Loucy (cell line): ENCODE measurements around the gene XRCC1.

Experiments
- H2AFZ ChIP-seq: fragments of 200-600 bp; sonication (generic); 2 replicates; pipeline ENCODE4 v1.6.0; 2016; ENCODE audit warnings: antibody characterized with exemption, mild to moderate bottlenecking, low read length, moderate library complexity
- H3F3A ChIP-seq: fragments of 200-600 bp; 2 replicates; pipeline ENCODE4 v1.6.0; 2016; ENCODE audit warnings: antibody characterized with exemption, low read depth, mild to moderate bottlenecking
- H3K27me3 ChIP-seq: fragments of 200-600 bp; sonication (generic); 2 replicates; pipeline ENCODE4 v1.6.1; 2014; ENCODE audit warnings: low read length, mild to moderate bottlenecking; ENCODE audit not compliant: insufficient read depth, poor library complexity, severe bottlenecking
- H3K36me3 ChIP-seq: fragments of 200-600 bp; sonication (generic); 2 replicates; pipeline ENCODE4 v1.6.1; 2016; ENCODE audit warnings: low read length; ENCODE audit not compliant: insufficient read depth
- H3K4me1 ChIP-seq: fragments of 200-600 bp; sonication (generic); 2 replicates; pipeline ENCODE4 v1.5.1; 2014; ENCODE audit warnings: low read length, mild to moderate bottlenecking; ENCODE audit not compliant: insufficient read depth, poor library complexity, severe bottlenecking
- H3K4me2 ChIP-seq: fragments of 200-600 bp; sonication (generic); 2 replicates; pipeline ENCODE4 v1.6.0; 2014; ENCODE audit warnings: antibody characterized with exemption, low read length, low read depth, mild to moderate bottlenecking; ENCODE audit not compliant: poor library complexity, severe bottlenecking
- H3K4me3 ChIP-seq: fragments of 200-600 bp; sonication (generic); 2 replicates; pipeline ENCODE4 v1.5.1; 2014; ENCODE audit warnings: low read length, mild to moderate bottlenecking, mixed read lengths; ENCODE audit not compliant: poor library complexity, severe bottlenecking
- H3K79me2 ChIP-seq: fragments of 200-600 bp; sonication (generic); 2 replicates; pipeline ENCODE4 v1.6.1; 2014; ENCODE audit warnings: low read length; ENCODE audit not compliant: insufficient read depth
- H3K9ac ChIP-seq: fragments of 200-600 bp; sonication (generic); 2 replicates; pipeline ENCODE4 v1.6.0; 2014; ENCODE audit warnings: mild to moderate bottlenecking, low read depth, low read length, moderate library complexity; ENCODE audit not compliant: poor library complexity, severe bottlenecking
- H3K9me2 ChIP-seq: fragments of 200-600 bp; sonication (generic); replicated peaks from 2 replicates; pipeline ENCODE4 v1.6.1; 2016; ENCODE audit warnings: low read depth, low read length, mixed read lengths
- H3K9me3 ChIP-seq: fragments of 200-600 bp; sonication (generic); 2 replicates; pipeline ENCODE4 v1.6.1; 2014; ENCODE audit warnings: mild to moderate bottlenecking, antibody characterized with exemption, low read length, low read depth; ENCODE audit not compliant: insufficient read depth
- H4K20me1 ChIP-seq: fragments of 200-600 bp; sonication (generic); 2 replicates; pipeline ENCODE4 v1.6.0; 2014; ENCODE audit warnings: antibody characterized with exemption, low read length, mild to moderate bottlenecking; ENCODE audit not compliant: insufficient read depth, poor library complexity, severe bottlenecking
- CTCF ChIP-seq: fragments of 200-600 bp; sonication (generic); conservative IDR thresholded peaks from 2 replicates; pipeline ENCODE4 v1.5.1; 2014; ENCODE audit warnings: mild to moderate bottlenecking, antibody characterized with exemption, low read length
- EZH2phosphoT487 ChIP-seq: fragments of 200-600 bp; IDR thresholded peaks from 2 replicates; pipeline ENCODE4 v1.6.1; 2018; ENCODE audit warnings: antibody characterized with exemption, mild to moderate bottlenecking, moderate library complexity, borderline replicate concordance

The XRCC1 gene

GRCh38 chr19:43553656-43554055, 21.7 kb downstream of the XRCC1 start:
- Histone ChIP-seq H2AFZ (no peak overlapping the region), H3K36me3 (peaks cover 58% of the 10 kb centered on the region; the same call in 1 of the 2 replicates)

GRCh38 chr19:43552616-43553015, 22.7 kb downstream of the XRCC1 start:
- Histone ChIP-seq H3K9me3 (no peaks in the 10 kb centered on the region), H4K20me1 (no peaks in the 10 kb centered on the region), H3F3A (no peaks in the 10 kb centered on the region), H3K27me3 (no peaks in the 10 kb centered on the region), H3K9me2 (no peaks in the 10 kb centered on the region), H3K4me3 (no peak overlapping the region), H3K9ac (no peak overlapping the region), H3K36me3 (peaks cover 55% of the 10 kb centered on the region; the same call in 1 of the 2 replicates), H2AFZ (no peak overlapping the region), H3K4me2 (no peak overlapping the region), H3K79me2 (0 out of 2 replicates have a peak, but pooled peaks cover 5% of the 10 kb centered on the region), H3K4me1 (no peaks in the 10 kb centered on the region)
- TF ChIP-seq CTCF = no peak
- TF ChIP-seq EZH2phosphoT487 = no peak

More at GRCh38 chr19:43553656-43554055, 21.7 kb downstream of the XRCC1 start:
- Histone ChIP-seq H3K4me2 (no peak overlapping the region), H3K4me3 (no peak overlapping the region), H3K9me3 (no peaks in the 10 kb centered on the region), H3K79me2 (0 out of 2 replicates have a peak, but pooled peaks cover 5% of the 10 kb centered on the region), H3F3A (no peaks in the 10 kb centered on the region), H3K4me1 (no peaks in the 10 kb centered on the region), H3K27me3 (no peaks in the 10 kb centered on the region), H3K9ac (no peak overlapping the region), H4K20me1 (no peaks in the 10 kb centered on the region), H3K9me2 (no peaks in the 10 kb centered on the region)
- TF ChIP-seq CTCF (no peak), EZH2phosphoT487 (no peak)

- no peaks in the 10 kb centered on the region for H3K9me2 ChIP-seq
- H3K79me2 ChIP-seq = 0 out of 2 replicates have a peak, but pooled peaks cover 5% of the 10 kb centered on the region
- H3F3A ChIP-seq = no peaks in the 10 kb centered on the region
- H4K20me1 ChIP-seq = no peaks in the 10 kb centered on the region
- H3K4me2 ChIP-seq = no peak overlapping the region
- H3K36me3 ChIP-seq = peaks cover 55% of the 10 kb centered on the region; the same call in 1 of the 2 replicates
- H3K9me3 ChIP-seq = no peaks in the 10 kb centered on the region
- H3K4me1 ChIP-seq = no peaks in the 10 kb centered on the region
- no peak overlapping the region for H3K9ac ChIP-seq
- no peak for TF ChIP-seq CTCF
- no peak for TF ChIP-seq EZH2phosphoT487
- no peaks in the 10 kb centered on the region for H3K27me3 ChIP-seq
- H2AFZ ChIP-seq = no peak overlapping the region
- no peak overlapping the region for H3K4me3 ChIP-seq
Observed at GRCh38 chr19:43552198-43552450, 23.2 kb downstream of the XRCC1 start.
